ENCODE results near the gene SHC4. TPM values are rescaled to one million over a fixed set of nuclear protein-coding genes. Genes with fewer than 3 reads are reported as not detected.
"Not testable (repeated sequence)": the region's sequence is repeated elsewhere in the genome, so short reads cannot be mapped to it uniquely, and the experiment has no call there.

The SHC4 gene
- polyA plus RNA-seq, 1 donor from 2014 or later: 4.5 TPM

DNA sequence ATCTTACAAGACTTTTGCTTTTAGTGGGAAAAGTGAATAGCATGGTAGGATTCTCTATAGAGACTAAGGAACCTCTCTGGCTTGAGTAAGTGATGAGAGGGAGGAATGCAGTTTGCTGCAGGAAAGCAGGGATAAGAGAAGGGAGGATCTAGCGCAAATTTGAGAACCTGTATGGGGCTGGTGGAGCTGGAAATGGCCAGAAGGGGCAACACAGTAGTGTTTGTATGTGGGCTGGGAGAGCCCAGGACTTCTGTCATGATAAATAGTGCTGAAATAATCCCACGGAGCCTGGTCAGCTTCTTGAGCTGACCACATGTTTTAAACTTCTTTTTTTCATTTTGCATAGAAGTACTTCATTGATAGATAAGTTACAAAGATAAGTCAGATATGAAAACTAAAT, 11.2 kb upstream of the SHC4 start:
- Histone ChIP-seq H3F3A (ENCODE audit: insufficient read depth, low read length, poor library complexity, severe bottlenecking) (no peaks in the 10 kb centered on the region), H2AFZ (ENCODE audit: low read depth, low read length) (peak overlapping the region; percentile 86), H3K36me3 (ENCODE audit: insufficient read depth, low read length) (no peaks in the 10 kb centered on the region), H3K4me2 (ENCODE audit: low read length) (no peak overlapping the region), H3K9me2 (ENCODE audit: insufficient read depth, low read length) (no peaks in the 10 kb centered on the region), H3K4me3 (ENCODE audit: low read length) (peak overlapping the region; percentile 68), H3K9me3 (ENCODE audit: low read length) (no peaks in the 10 kb centered on the region), H3K9ac (ENCODE audit: low read length) (peak overlapping the region; percentile 81), H3K27me3 (ENCODE audit: insufficient read depth, low read depth, low read length) (no peaks in the 10 kb centered on the region), H3K79me2 (replicated peaks; ENCODE audit: insufficient read depth, low read length) (no peaks in the 10 kb centered on the region), H4K20me1 (ENCODE audit: insufficient read depth) (no peaks in the 10 kb centered on the region), H3K27ac (ENCODE audit: low read length) (peak overlapping the region; percentile 82)
- TF ChIP-seq EZH2 (IDR thresholded peaks at IDR 0.05; ENCODE audit: borderline replicate concordance, insufficient read depth, low read length, poor library complexity, severe bottlenecking): no peak
- TF ChIP-seq MXI1 (conservative IDR thresholded peaks at IDR 0.05; ENCODE audit: poor library complexity, severe bottlenecking): no peak
- TF ChIP-seq TAF1 (IDR thresholded peaks at IDR 0.05; ENCODE audit: low read depth): no peak
- TF ChIP-seq RAD21 (conservative IDR thresholded peaks at IDR 0.05): no peak
- TF ChIP-seq, protein P1, sequence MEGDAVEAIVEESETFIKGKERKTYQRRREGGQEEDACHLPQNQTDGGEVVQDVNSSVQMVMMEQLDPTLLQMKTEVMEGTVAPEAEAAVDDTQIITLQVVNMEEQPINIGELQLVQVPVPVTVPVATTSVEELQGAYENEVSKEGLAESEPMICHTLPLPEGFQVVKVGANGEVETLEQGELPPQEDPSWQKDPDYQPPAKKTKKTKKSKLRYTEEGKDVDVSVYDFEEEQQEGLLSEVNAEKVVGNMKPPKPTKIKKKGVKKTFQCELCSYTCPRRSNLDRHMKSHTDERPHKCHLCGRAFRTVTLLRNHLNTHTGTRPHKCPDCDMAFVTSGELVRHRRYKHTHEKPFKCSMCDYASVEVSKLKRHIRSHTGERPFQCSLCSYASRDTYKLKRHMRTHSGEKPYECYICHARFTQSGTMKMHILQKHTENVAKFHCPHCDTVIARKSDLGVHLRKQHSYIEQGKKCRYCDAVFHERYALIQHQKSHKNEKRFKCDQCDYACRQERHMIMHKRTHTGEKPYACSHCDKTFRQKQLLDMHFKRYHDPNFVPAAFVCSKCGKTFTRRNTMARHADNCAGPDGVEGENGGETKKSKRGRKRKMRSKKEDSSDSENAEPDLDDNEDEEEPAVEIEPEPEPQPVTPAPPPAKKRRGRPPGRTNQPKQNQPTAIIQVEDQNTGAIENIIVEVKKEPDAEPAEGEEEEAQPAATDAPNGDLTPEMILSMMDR (IDR thresholded peaks at IDR 0.05; ENCODE audit: poor library complexity, severe bottlenecking): no peak
- TF ChIP-seq SMC3 (conservative IDR thresholded peaks at IDR 0.05; ENCODE audit: poor library complexity): no peak
- TF ChIP-seq, protein P2, sequence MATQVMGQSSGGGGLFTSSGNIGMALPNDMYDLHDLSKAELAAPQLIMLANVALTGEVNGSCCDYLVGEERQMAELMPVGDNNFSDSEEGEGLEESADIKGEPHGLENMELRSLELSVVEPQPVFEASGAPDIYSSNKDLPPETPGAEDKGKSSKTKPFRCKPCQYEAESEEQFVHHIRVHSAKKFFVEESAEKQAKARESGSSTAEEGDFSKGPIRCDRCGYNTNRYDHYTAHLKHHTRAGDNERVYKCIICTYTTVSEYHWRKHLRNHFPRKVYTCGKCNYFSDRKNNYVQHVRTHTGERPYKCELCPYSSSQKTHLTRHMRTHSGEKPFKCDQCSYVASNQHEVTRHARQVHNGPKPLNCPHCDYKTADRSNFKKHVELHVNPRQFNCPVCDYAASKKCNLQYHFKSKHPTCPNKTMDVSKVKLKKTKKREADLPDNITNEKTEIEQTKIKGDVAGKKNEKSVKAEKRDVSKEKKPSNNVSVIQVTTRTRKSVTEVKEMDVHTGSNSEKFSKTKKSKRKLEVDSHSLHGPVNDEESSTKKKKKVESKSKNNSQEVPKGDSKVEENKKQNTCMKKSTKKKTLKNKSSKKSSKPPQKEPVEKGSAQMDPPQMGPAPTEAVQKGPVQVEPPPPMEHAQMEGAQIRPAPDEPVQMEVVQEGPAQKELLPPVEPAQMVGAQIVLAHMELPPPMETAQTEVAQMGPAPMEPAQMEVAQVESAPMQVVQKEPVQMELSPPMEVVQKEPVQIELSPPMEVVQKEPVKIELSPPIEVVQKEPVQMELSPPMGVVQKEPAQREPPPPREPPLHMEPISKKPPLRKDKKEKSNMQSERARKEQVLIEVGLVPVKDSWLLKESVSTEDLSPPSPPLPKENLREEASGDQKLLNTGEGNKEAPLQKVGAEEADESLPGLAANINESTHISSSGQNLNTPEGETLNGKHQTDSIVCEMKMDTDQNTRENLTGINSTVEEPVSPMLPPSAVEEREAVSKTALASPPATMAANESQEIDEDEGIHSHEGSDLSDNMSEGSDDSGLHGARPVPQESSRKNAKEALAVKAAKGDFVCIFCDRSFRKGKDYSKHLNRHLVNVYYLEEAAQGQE (IDR thresholded peaks at IDR 0.05; ENCODE audit: borderline replicate concordance): no peak
- no peak for TF ChIP-seq POLR2AphosphoS5 (IDR thresholded peaks at IDR 0.05)

DNA sequence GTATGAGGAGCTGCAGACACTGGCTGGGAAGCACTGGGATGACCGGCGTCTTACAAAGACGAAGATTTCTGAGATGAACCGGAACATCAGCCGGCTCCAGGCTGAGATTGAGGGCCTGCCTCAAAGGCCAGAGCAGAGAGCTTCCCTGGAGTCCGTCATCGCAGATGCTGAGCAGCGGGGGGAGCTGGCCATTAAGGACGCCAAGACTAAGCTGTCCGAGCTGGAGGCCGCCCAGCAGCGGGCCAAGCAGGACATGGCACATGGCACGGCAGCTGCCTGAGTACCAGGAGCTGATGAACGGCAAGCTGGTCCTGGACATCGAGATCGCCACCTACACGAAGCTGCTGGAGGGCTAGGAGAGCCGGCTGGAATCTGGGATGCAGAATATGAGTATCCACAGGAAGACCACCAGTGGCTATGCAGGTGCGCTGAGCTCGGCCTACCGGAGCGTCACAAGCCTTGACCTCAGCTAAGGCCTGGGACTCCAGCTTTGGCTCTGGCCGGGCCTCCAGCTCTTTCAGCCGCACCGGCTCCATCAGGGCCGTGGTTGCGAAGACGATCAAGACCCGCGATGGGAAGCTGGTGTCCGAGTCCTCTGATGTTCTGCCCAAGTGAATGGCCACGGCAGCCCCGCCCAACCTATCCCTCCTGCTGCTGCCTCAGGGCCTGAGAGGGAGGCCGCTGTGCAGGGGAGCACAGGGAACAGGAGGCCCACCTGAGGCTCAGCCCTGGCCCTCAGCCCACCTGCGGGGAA, 9.2 kb upstream of the SHC4 start:
- TF ChIP-seq MXI1 (conservative IDR thresholded peaks at IDR 0.05; ENCODE audit: poor library complexity, severe bottlenecking): no peak
- no peak for TF ChIP-seq SMC3 (conservative IDR thresholded peaks at IDR 0.05; ENCODE audit: poor library complexity)
- no peak for TF ChIP-seq RAD21 (conservative IDR thresholded peaks at IDR 0.05)
- TF ChIP-seq, protein P1 (IDR thresholded peaks at IDR 0.05; ENCODE audit: poor library complexity, severe bottlenecking): no peak
- TF ChIP-seq TAF1 (IDR thresholded peaks at IDR 0.05; ENCODE audit: low read depth): no peak
- no peak for TF ChIP-seq EZH2 (IDR thresholded peaks at IDR 0.05; ENCODE audit: borderline replicate concordance, insufficient read depth, low read length, poor library complexity, severe bottlenecking)
- no peak for TF ChIP-seq EP300 (conservative IDR thresholded peaks at IDR 0.05; ENCODE audit: poor library complexity, severe bottlenecking)
- TF ChIP-seq, protein P2 (IDR thresholded peaks at IDR 0.05; ENCODE audit: borderline replicate concordance): no peak
- TF ChIP-seq POLR2AphosphoS5 (IDR thresholded peaks at IDR 0.05): no peak
- Histone ChIP-seq H3F3A (ENCODE audit: insufficient read depth, low read length, poor library complexity, severe bottlenecking) (no peaks in the 10 kb centered on the region), H3K9me2 (ENCODE audit: insufficient read depth, low read length) (no peaks in the 10 kb centered on the region), H3K9me3 (ENCODE audit: low read length) (no peaks in the 10 kb centered on the region), H3K36me3 (ENCODE audit: insufficient read depth, low read length) (no peaks in the 10 kb centered on the region), H3K4me2 (ENCODE audit: low read length) (no peak overlapping the region), H3K79me2 (replicated peaks; ENCODE audit: insufficient read depth, low read length) (no peaks in the 10 kb centered on the region), H4K20me1 (ENCODE audit: insufficient read depth) (no peaks in the 10 kb centered on the region), H3K27me3 (ENCODE audit: insufficient read depth, low read depth, low read length) (no peaks in the 10 kb centered on the region), H3K4me3 (ENCODE audit: low read length) (no peak overlapping the region), H2AFZ (ENCODE audit: low read depth, low read length) (no peak overlapping the region), H3K27ac (ENCODE audit: low read length) (no peak overlapping the region), H3K9ac (ENCODE audit: low read length) (no peak overlapping the region)

DNA sequence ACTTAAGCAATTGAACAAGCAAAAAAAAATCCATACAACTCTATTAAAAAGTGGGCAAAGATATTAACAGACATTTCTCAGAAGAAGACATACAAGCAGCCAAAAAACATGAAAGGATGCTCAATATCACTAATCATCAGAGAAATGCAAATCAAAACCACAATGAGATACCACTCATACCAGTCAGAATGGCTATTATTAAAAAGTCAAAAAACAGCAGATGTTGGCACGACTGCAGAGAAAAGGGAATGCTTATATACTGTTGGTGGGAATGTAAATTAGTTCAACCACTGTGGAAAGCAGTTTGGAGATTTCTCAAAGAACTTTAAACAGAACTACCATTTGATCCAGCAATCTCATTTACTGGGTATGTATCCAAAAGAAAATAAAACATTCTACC, 7.2 kb upstream of the SHC4 start:
- H3K4me2 ChIP-seq (ENCODE audit: low read length); H3K27me3 ChIP-seq (ENCODE audit: insufficient read depth, low read depth, low read length); H3K9me3 ChIP-seq (ENCODE audit: low read length); H3K36me3 ChIP-seq (ENCODE audit: insufficient read depth, low read length); H2AFZ ChIP-seq (ENCODE audit: low read depth, low read length); H3K4me3 ChIP-seq (ENCODE audit: low read length); H3K9me2 ChIP-seq (ENCODE audit: insufficient read depth, low read length); H3K9ac ChIP-seq (ENCODE audit: low read length); H3F3A ChIP-seq (ENCODE audit: insufficient read depth, low read length, poor library complexity, severe bottlenecking); H3K79me2 ChIP-seq (replicated peaks; ENCODE audit: insufficient read depth, low read length); H3K27ac ChIP-seq (ENCODE audit: low read length); H4K20me1 ChIP-seq (ENCODE audit: insufficient read depth): not testable (repeated sequence)
